ENCODE measurements around the gene CCDC73. TPM values are rescaled to one million over a fixed set of nuclear protein-coding genes. Genes with fewer than 3 reads are reported as not detected.
"Not testable (repeated sequence)": the region's sequence is repeated elsewhere in the genome, so short reads cannot be mapped to it uniquely, and the experiment has no call there.

Gene CCDC73
- total RNA-seq, 6 donors from 2014 or later: 0.15 to 0.20 TPM; not detected in 4

GRCh38 chr11:32790916-32791315, 3.5 kb downstream of the CCDC73 start:
- DNase-seq (no peak), ATAC-seq (ENCODE audit: low FRiP score in 2 of 2) (no peak)
- Histone ChIP-seq H3K27me3 (no peaks in the 10 kb centered on the region), H3K4me3 (no peak overlapping the region), H3K9me3 (no peaks in the 10 kb centered on the region), H3K4me1 (peaks cover 0 to 8% (median 6%) of the 10 kb centered on the region in 4 donors), H3K27ac (no peak overlapping the region), H3K36me3 (no peaks in the 10 kb centered on the region)
- 45 to 51% methylated on average over 1 of the region's 1 CpG for WGBS, 2 donors
- TF ChIP-seq POLR2AphosphoS5 (IDR thresholded peaks at IDR 0.05) (no peak), EP300 (IDR thresholded peaks at IDR 0.05) (no peak)

GRCh38 chr11:32786811-32787210, 7.7 kb downstream of the CCDC73 start:
- no peak overlapping the region for H3K27ac ChIP-seq
- H3K36me3 ChIP-seq: no peaks in the 10 kb centered on the region
- ATAC-seq (ENCODE audit: low FRiP score in 2 of 2) (no peak), DNase-seq (no peak)
- H3K27me3 ChIP-seq: no peaks in the 10 kb centered on the region
- H3K4me1 ChIP-seq: no peaks in the 10 kb centered on the region
- H3K9me3 ChIP-seq: no peaks in the 10 kb centered on the region
- H3K4me3 ChIP-seq: no peak overlapping the region
- no peak for TF ChIP-seq POLR2AphosphoS5 (IDR thresholded peaks at IDR 0.05)
- TF ChIP-seq POLR2A (IDR thresholded peaks at IDR 0.05): no peak
- no peak for TF ChIP-seq CTCF (IDR thresholded peaks at IDR 0.05)

GRCh38 chr11:32785262-32785661, 9.2 kb downstream of the CCDC73 start:
- DNase-seq: no peak
- H3K4me1 ChIP-seq: no peaks in the 10 kb centered on the region
- no peaks in the 10 kb centered on the region for H3K27me3 ChIP-seq
- TF ChIP-seq CTCF (IDR thresholded peaks at IDR 0.05): no peak
- TF ChIP-seq POLR2AphosphoS5 (IDR thresholded peaks at IDR 0.05): no peak
- no peak for TF ChIP-seq EP300 (IDR thresholded peaks at IDR 0.05)
- TF ChIP-seq POLR2A (IDR thresholded peaks at IDR 0.05): no peak
- no peak overlapping the region for H3K4me3 ChIP-seq
- no peaks in the 10 kb centered on the region for H3K9me3 ChIP-seq
- no peak for ATAC-seq (ENCODE audit: low FRiP score in 2 of 2)
- 86 to 91% methylated on average over 3 of the region's 3 CpGs for WGBS, 2 donors
- H3K27ac ChIP-seq: no peak overlapping the region
- H3K36me3 ChIP-seq: no peaks in the 10 kb centered on the region

GRCh38 chr11:32781721-32782120, 12.7 kb downstream of the CCDC73 start:
- no peak overlapping the region for H3K27ac ChIP-seq
- H3K9me3 ChIP-seq: no peaks in the 10 kb centered on the region
- no peaks in the 10 kb centered on the region for H3K36me3 ChIP-seq
- H3K4me1 ChIP-seq: no peaks in the 10 kb centered on the region
- ATAC-seq (ENCODE audit: low FRiP score in 2 of 2) (no peak), DNase-seq (no peak)
- H3K27me3 ChIP-seq: no peaks in the 10 kb centered on the region
- H3K4me3 ChIP-seq: no peak overlapping the region
- TF ChIP-seq CTCF (IDR thresholded peaks at IDR 0.05) (no peak), POLR2AphosphoS5 (IDR thresholded peaks at IDR 0.05) (no peak), EP300 (IDR thresholded peaks at IDR 0.05) (no peak), POLR2A (IDR thresholded peaks at IDR 0.05) (no peak)
- 79 to 81% methylated on average over 5 of the region's 5 CpGs for WGBS, 2 donors

GRCh38 chr11:32780839-32781238, 13.6 kb downstream of the CCDC73 start:
- not testable (repeated sequence) for DNase-seq; ATAC-seq (ENCODE audit: low FRiP score in 2 of 2); H3K4me1 ChIP-seq; H3K27ac ChIP-seq; H3K36me3 ChIP-seq; H3K27me3 ChIP-seq; H3K4me3 ChIP-seq; H3K9me3 ChIP-seq
- 88 to 92% methylated on average over 2 of the region's 2 CpGs for WGBS, 2 donors

GRCh38 chr11:32779136-32779535, 15.3 kb downstream of the CCDC73 start:
- H3K9me3 ChIP-seq: no peaks in the 10 kb centered on the region
- H3K27me3 ChIP-seq: no peaks in the 10 kb centered on the region
- H3K4me3 ChIP-seq: no peak overlapping the region
- TF ChIP-seq EP300 (IDR thresholded peaks at IDR 0.05) (no peak), POLR2A (IDR thresholded peaks at IDR 0.05) (no peak), CTCF (IDR thresholded peaks at IDR 0.05) (no peak), POLR2AphosphoS5 (IDR thresholded peaks at IDR 0.05) (no peak)
- H3K4me1 ChIP-seq: no peaks in the 10 kb centered on the region
- no peak for ATAC-seq (ENCODE audit: low FRiP score in 2 of 2)
- no peaks in the 10 kb centered on the region for H3K36me3 ChIP-seq
- DNase-seq: no peak
- no peak overlapping the region for H3K27ac ChIP-seq

Measured in upper lobe of left lung (tissue), 6 donors.